ENCODE results near the gene CHST11. TPM values are rescaled to one million over a fixed set of nuclear protein-coding genes. Genes with fewer than 3 reads are reported as not detected.
"Not testable (repeated sequence)": the region's sequence is repeated elsewhere in the genome, so short reads cannot be mapped to it uniquely, and the experiment has no call there.

Gene CHST11
- total RNA-seq, 1 donor from 2014 or later, result 3.9 TPM

GRCh38 chr12:104526320-104526719 is 69.6 kb downstream of the CHST11 start:
- DNase-seq (ENCODE audit: low read depth, low spot score), result no peak

GRCh38 chr12:104526751-104527150 is 70.0 kb downstream of the CHST11 start:
- no peak for DNase-seq (ENCODE audit: low read depth, low spot score)

GRCh38 chr12:104527653-104528052 is 70.9 kb downstream of the CHST11 start:
- DNase-seq (ENCODE audit: low read depth, low spot score), result not testable (repeated sequence)

GRCh38 chr12:104529130-104529874 is 72.6 kb downstream of the CHST11 start:
- no peak for DNase-seq (ENCODE audit: low read depth, low spot score)

- no peak for DNase-seq (ENCODE audit: low read depth, low spot score)
These were observed 75.9 kb downstream of the CHST11 start for GRCh38 chr12:104532636-104533035.

- no peak for DNase-seq (ENCODE audit: low read depth, low spot score)
These were observed 76.4 kb downstream of the CHST11 start for GRCh38 chr12:104533134-104533533.

- DNase-seq (ENCODE audit: low read depth, low spot score), result no peak
These were observed 77.6 kb downstream of the CHST11 start for GRCh38 chr12:104534162-104534856.

GRCh38 chr12:104534857-104535248 is 78.1 kb downstream of the CHST11 start:
- DNase-seq (ENCODE audit: low read depth, low spot score), result no peak

- no peak for DNase-seq (ENCODE audit: low read depth, low spot score)
These were observed 78.6 kb downstream of the CHST11 start for GRCh38 chr12:104535369-104535768.

- no peak for DNase-seq (ENCODE audit: low read depth, low spot score)
These were observed 80.1 kb downstream of the CHST11 start for GRCh38 chr12:104536841-104537240.

- DNase-seq (ENCODE audit: low read depth, low spot score), result no peak
These were observed 81.3 kb downstream of the CHST11 start for GRCh38 chr12:104538056-104538455.

GRCh38 chr12:104538891-104539462 is 82.2 kb downstream of the CHST11 start:
- no peak for DNase-seq (ENCODE audit: low read depth, low spot score)

GRCh38 chr12:104544836-104545235 is 88.1 kb downstream of the CHST11 start:
- no peak for DNase-seq (ENCODE audit: low read depth, low spot score)

GRCh38 chr12:104546575-104546974 is 89.8 kb downstream of the CHST11 start:
- DNase-seq (ENCODE audit: low read depth, low spot score), result no peak

- no peak for DNase-seq (ENCODE audit: low read depth, low spot score)
These were observed 90.5 kb downstream of the CHST11 start for GRCh38 chr12:104547235-104547634.

GRCh38 chr12:104549815-104550480 is 93.2 kb downstream of the CHST11 start:
- DNase-seq (ENCODE audit: low read depth, low spot score), result no peak

- no peak for DNase-seq (ENCODE audit: low read depth, low spot score)
These were observed 94.7 kb downstream of the CHST11 start for GRCh38 chr12:104551313-104551931.

- DNase-seq (ENCODE audit: low read depth, low spot score), result no peak
These were observed 96.7 kb downstream of the CHST11 start for GRCh38 chr12:104553421-104553820.

- no peak for DNase-seq (ENCODE audit: low read depth, low spot score)
These were observed 98.9 kb downstream of the CHST11 start for GRCh38 chr12:104555648-104556047.

- no peak for DNase-seq (ENCODE audit: low read depth, low spot score)
These were observed 100.9 kb downstream of the CHST11 start for GRCh38 chr12:104557488-104558195.

GRCh38 chr12:104560881-104561280 is 104.1 kb downstream of the CHST11 start:
- DNase-seq (ENCODE audit: low read depth, low spot score), result no peak

Data from pulmonary artery endothelial cell (primary cell).